Thoracic aorta (tissue), 2 donors: ENCODE results near the gene ZNF280A. TPM values are rescaled to one million over a fixed set of nuclear protein-coding genes. Genes with fewer than 3 reads are reported as not detected.

Experiments used
- ATAC-seq: fragments of 150-250 bp; one replicate; pipeline ENCODE4 v1.8.0; 2017; ENCODE audit warnings: low read depth; ENCODE audit not compliant: insufficient number of reproducible peaks, low FRiP score
- DNase-seq: peaks from one replicate; pipeline ENCODE4 v3.0.0-alpha.2; 2020; ENCODE audit warnings: low spot score
- H3K27ac ChIP-seq, 2 donors: fragments of 200-600 bp; sonication (generic); 1 replicate in 1 of 2; 2 replicates in 1 of 2; pipeline ENCODE4 v1.5.1; 2016; ENCODE audit warnings: mild to moderate bottlenecking in 2 of 2, moderate library complexity in 2 of 2
- H3K27me3 ChIP-seq: fragments of 200-600 bp; sonication (generic); replicated peaks from 2 replicates; pipeline ENCODE4 v1.6.0; 2016; ENCODE audit warnings: mild to moderate bottlenecking; ENCODE audit not compliant: insufficient read depth
- H3K36me3 ChIP-seq: fragments of 200-600 bp; sonication (generic); one replicate; pipeline ENCODE4 v1.5.1; 2016
- H3K4me1 ChIP-seq, 2 donors: fragments of 200-600 bp; sonication (generic); 1 replicate in 1 of 2; 2 replicates in 1 of 2; pipeline versions ENCODE4 v1.5.1 to v1.6.0; 2016; ENCODE audit warnings: low read depth in 2 of 2, mild to moderate bottlenecking in 1 of 2; ENCODE audit not compliant: control insufficient read depth in 1 of 2
- H3K4me3 ChIP-seq: fragments of 200-600 bp; sonication (generic); 2 replicates; pipeline ENCODE4 v1.5.1; 2016; ENCODE audit warnings: mild to moderate bottlenecking
- H3K9me3 ChIP-seq: fragments of 200-600 bp; sonication (generic); 2 replicates; pipeline ENCODE4 v1.5.1; 2016
- total RNA-seq, 2 donors: library from RNA; depleted of rRNA; stranded (reverse); fragments of >200 nt; gene quantifications; one replicate each; pipeline versions ENCODE4 v1.1.0 to v1.2.3, GENCODE V29; 2016
- TF ChIP-seq, protein P1 (sequence below): fragments of 200-600 bp; sonication (generic); IDR thresholded peaks from one replicate; pipeline ENCODE4 v1.5.1; 2019; ENCODE audit warnings: antibody characterized with exemption

Gene ZNF280A
- total RNA-seq, 2 donors from 2014 or later, result not detected

DNA sequence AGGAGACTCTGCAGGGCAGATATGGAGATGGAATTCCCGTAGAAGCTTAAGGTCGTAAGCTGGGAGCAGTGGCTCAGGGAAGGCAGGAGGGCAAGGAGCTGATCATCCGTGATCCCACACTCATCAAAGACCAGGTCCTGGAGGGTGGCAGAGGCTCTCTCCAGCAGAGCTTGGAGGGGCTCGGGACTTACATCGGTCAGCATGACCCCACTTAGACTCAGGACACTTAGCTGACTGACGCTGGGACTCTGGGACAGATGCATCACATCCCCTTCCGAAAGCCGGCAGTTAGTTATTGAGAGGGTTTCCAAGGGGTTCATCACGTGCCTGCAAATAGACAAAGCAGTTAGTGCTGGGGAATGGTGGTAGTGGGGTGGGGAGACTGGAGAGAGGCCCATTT lies 28.2 kb upstream of the ZNF280A start:
- H3K4me3 ChIP-seq, result no peak overlapping the region
- no peak for ATAC-seq
- TF ChIP-seq, protein P1, sequence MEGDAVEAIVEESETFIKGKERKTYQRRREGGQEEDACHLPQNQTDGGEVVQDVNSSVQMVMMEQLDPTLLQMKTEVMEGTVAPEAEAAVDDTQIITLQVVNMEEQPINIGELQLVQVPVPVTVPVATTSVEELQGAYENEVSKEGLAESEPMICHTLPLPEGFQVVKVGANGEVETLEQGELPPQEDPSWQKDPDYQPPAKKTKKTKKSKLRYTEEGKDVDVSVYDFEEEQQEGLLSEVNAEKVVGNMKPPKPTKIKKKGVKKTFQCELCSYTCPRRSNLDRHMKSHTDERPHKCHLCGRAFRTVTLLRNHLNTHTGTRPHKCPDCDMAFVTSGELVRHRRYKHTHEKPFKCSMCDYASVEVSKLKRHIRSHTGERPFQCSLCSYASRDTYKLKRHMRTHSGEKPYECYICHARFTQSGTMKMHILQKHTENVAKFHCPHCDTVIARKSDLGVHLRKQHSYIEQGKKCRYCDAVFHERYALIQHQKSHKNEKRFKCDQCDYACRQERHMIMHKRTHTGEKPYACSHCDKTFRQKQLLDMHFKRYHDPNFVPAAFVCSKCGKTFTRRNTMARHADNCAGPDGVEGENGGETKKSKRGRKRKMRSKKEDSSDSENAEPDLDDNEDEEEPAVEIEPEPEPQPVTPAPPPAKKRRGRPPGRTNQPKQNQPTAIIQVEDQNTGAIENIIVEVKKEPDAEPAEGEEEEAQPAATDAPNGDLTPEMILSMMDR, result no peak

DNA sequence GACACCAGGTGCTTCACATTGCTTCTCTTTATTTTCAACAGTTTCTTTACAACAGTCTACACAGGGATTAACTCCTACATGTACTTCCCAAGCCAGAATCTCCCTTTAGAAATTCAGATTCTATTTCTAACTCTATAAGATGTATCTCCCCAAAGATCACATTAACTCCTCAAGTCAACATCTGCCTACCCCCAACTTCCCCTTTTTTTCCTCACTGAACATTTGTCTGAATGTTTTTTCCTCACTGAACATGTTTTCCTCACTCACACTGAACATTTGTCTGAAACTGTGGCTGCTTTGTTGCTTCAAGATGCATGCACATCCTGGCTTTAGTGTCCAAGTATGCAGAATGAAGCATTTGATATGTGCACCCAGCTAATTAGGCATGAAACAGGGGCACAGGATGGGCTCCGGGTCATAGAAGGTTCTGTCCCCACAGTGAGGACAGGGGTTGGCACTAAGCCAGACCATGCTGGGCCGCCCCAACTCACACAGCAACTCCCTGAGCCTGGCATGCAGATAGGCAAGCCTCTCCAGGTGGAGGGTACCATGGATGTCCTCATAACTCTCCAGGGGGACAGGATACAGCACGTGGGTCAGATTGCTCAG lies 27.7 kb upstream of the ZNF280A start:
- Histone ChIP-seq H3K4me3 (no peak overlapping the region), H3K27me3 (no peaks in the 10 kb centered on the region), H3K4me1 (no peaks in the 10 kb centered on the region), H3K27ac (no peak overlapping the region), H3K36me3 (no peaks in the 10 kb centered on the region), H3K9me3 (no peaks in the 10 kb centered on the region)
- DNase-seq (no peak), ATAC-seq (no peak)
- TF ChIP-seq, protein P1, result no peak

More for the DNA sequence above, 28.2 kb upstream of the ZNF280A start:
- DNase-seq, result no peak
- Histone ChIP-seq H3K27me3 (no peaks in the 10 kb centered on the region), H3K36me3 (no peaks in the 10 kb centered on the region), H3K27ac (no peak overlapping the region), H3K4me1 (no peaks in the 10 kb centered on the region), H3K9me3 (no peaks in the 10 kb centered on the region)

DNA sequence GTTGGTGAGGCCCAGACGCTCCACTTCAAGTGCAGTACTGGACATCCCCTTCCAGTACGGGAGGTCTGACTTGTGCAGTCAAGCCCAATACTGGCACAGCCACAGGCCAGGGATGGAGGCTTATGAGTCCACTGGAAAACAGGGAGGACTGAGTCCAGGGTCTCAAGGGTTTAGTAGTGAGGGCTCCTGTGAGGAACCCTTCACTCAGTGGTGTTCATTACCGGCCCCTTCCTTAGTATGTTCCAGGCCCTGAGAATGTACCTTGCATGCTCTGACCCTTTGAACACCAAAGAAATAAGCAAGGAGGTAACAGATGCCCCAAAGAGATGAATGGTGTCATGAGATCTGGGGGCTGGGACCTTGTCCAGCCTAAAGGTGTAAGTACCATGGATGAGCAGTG lies 27.2 kb upstream of the ZNF280A start:
- H3K27ac ChIP-seq, result no peak overlapping the region
- H3K4me3 ChIP-seq, result no peak overlapping the region
- H3K4me1 ChIP-seq, result no peaks in the 10 kb centered on the region
- no peaks in the 10 kb centered on the region for H3K36me3 ChIP-seq
- no peaks in the 10 kb centered on the region for H3K27me3 ChIP-seq
- TF ChIP-seq, protein P1, result no peak
- no peaks in the 10 kb centered on the region for H3K9me3 ChIP-seq
- no peak for ATAC-seq
- DNase-seq, result no peak

DNA sequence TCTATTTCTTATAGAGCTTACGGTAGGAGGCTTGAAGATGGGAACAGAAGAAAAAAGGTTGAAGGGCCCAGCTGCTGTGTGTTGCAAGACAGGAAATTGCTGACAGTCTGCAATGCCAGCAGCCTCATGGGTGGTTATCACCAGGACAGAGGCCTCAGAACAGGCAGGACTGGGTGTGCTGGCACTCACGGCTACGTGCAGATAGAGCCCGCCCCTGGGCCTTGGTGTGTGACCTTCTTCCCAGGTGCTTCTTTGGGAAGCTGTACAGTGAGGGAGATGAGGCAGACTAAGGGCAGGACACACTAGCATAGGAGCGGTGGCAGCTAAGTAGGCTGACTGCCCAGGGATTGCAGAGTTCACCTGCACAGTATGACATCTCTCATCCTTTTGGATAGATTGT lies 26.4 kb upstream of the ZNF280A start:
- Histone ChIP-seq H3K36me3 (no peaks in the 10 kb centered on the region), H3K27ac (no peak overlapping the region), H3K9me3 (no peaks in the 10 kb centered on the region), H3K4me1 (no peaks in the 10 kb centered on the region), H3K4me3 (no peak overlapping the region), H3K27me3 (no peaks in the 10 kb centered on the region)
- TF ChIP-seq, protein P1, result no peak
- no peak for DNase-seq
- no peak for ATAC-seq

DNA sequence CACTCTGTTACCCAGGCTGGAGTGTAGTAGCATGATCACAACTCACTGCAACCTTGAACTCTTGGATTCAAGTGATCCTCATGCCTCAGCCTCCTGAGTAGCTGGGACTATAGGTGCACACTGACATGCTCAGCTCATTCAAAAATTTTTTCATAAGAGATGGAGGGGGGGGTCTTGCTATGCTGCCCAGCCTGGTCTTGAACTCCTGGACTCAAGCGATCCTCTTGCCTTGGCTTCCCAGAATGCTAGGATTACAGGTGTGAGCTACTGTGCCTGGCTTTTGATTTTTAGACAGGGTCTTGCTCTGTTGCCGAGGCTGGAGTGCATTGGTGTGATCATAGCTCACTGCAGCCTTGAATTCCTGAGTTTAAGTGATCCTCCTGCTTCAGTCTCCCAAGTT lies 25.0 kb upstream of the ZNF280A start:
- no peaks in the 10 kb centered on the region for H3K4me1 ChIP-seq
- no peaks in the 10 kb centered on the region for H3K9me3 ChIP-seq
- ATAC-seq, result no peak
- no peaks in the 10 kb centered on the region for H3K27me3 ChIP-seq
- no peaks in the 10 kb centered on the region for H3K36me3 ChIP-seq
- DNase-seq, result no peak
- H3K4me3 ChIP-seq, result no peak overlapping the region
- no peak overlapping the region for H3K27ac ChIP-seq
- TF ChIP-seq, protein P1, result no peak
